HCT116 (cell line): ENCODE results near the gene P4HA1. TPM values are rescaled to one million over a fixed set of nuclear protein-coding genes. Genes with fewer than 3 reads are reported as not detected.

Source experiments
- ATAC-seq: fragments of 200-7000 bp; cut with Tn5 transposase; 2 replicates; pipeline ENCODE4 v1.9.1; 2020; ENCODE audit warnings: mild to moderate bottlenecking, moderate library complexity
- BruUV-seq: library from RNA; stranded (reverse); fragments of 400-500 nt; replicated peaks from 2 replicates; lab custom pipeline; 2021; lab: Mats Ljungman, UMichigan
- CTCF ChIA-PET: fragments of 300-600 bp; sonication (Branson Sonifier 250); formaldehyde crosslinking; loops from one replicate; lab custom pipeline; 2021; ENCODE audit warnings: antibody characterized with exemption; lab: Charles Lee
- POLR2A ChIA-PET: fragments of 300-600, 350-600 bp; sonication (Branson Sonifier 250); formaldehyde crosslinking; loops from one replicate; lab custom pipeline; 2021; ENCODE audit warnings: antibody characterized with exemption; lab: Charles Lee
- RAD21 ChIA-PET, 2 experiments: fragments of 300-600 bp; sonication (Branson Sonifier 250); formaldehyde crosslinking; loops; one replicate each; lab custom pipeline; 2023; ENCODE audit warnings: low total read pairs in 2 of 2; ENCODE audit not compliant: uncharacterized antibody in 2 of 2, unreplicated experiment in 2 of 2, low non-redundant PET in 1 of 2; lab: Charles Lee
- DNase-seq: peaks from one replicate; pipeline ENCODE4 v3.0.0-alpha.2; 2010; ENCODE audit warnings: low read depth, low spot score
- H2AFZ ChIP-seq: fragments of 200-600 bp; shearing (Covaris generic), sonication (generic); 2 replicates; pipeline ENCODE4 v1.6.1; 2017; ENCODE audit warnings: low read depth, mixed run types, mixed read lengths, antibody characterized with exemption, low read length; ENCODE audit not compliant: poor library complexity, severe bottlenecking
- H3K27ac ChIP-seq: 2 replicates; pipeline ENCODE4 v1.5.1; 2012; ENCODE audit warnings: low read depth, low read length
- H3K27me3 ChIP-seq: fragments of 200-600 bp; sonication (generic); 2 replicates; pipeline ENCODE4 v1.6.1; 2016; ENCODE audit warnings: mixed run types, low read length, mixed read lengths; ENCODE audit not compliant: insufficient read depth
- H3K36me3 ChIP-seq, 2 experiments: fragments of 200-500 bp in 1 of 2; fragments of 200-600 bp in 1 of 2; sonication (Bioruptor generic) in 1 of 2; sonication (generic) in 1 of 2; 2 replicates each; pipeline versions ENCODE4 v1.5.1 to v1.6.1; 2014 to 2016; ENCODE audit warnings: low read length in 2 of 2, inconsistent platforms in 1 of 2, mixed read lengths in 1 of 2, mixed run types in 1 of 2; ENCODE audit not compliant: insufficient read depth in 2 of 2, control insufficient read depth in 1 of 2
- H3K4me1 ChIP-seq, 2 experiments: fragments of 200-600 bp in 1 of 2; sonication (generic) in 1 of 2; 2 replicates each; pipeline versions ENCODE4 v1.5.1 to v1.6.1; 2012 to 2017; ENCODE audit warnings: low read length in 2 of 2, inconsistent platforms in 1 of 2, mild to moderate bottlenecking in 1 of 2, mixed read lengths in 1 of 2, mixed run types in 1 of 2, moderate library complexity in 1 of 2; ENCODE audit not compliant: insufficient read depth in 2 of 2, control insufficient read depth in 1 of 2
- H3K4me2 ChIP-seq: fragments of 200-600 bp; sonication (generic); 2 replicates; pipeline ENCODE4 v1.6.1; 2017; ENCODE audit warnings: mixed run types, low read length, mixed read lengths
- H3K4me3 ChIP-seq, 2 experiments: fragments of 200-600 bp in 1 of 2; sonication (generic) in 1 of 2; replicated peaks in 1 of 2; 2 replicates each; pipeline ENCODE4 v1.5.1; 2011 to 2016; ENCODE audit warnings: low read length in 2 of 2, control low read depth in 1 of 2, low read depth in 1 of 2, mild to moderate bottlenecking in 1 of 2, mixed read lengths in 1 of 2, mixed run types in 1 of 2
- H3K79me2 ChIP-seq: fragments of 200-600 bp; sonication (generic); 2 replicates; pipeline ENCODE4 v1.6.1; 2017; ENCODE audit warnings: mild to moderate bottlenecking, mixed run types, low read length, moderate library complexity, mixed read lengths; ENCODE audit not compliant: insufficient read depth
- H3K9ac ChIP-seq: fragments of 200-600 bp; sonication (generic); 2 replicates; pipeline ENCODE4 v1.6.1; 2016; ENCODE audit warnings: low read length, mixed read lengths
- H3K9me2 ChIP-seq: fragments of 200-600 bp; sonication (generic), shearing (Covaris generic); 2 replicates; pipeline ENCODE4 v1.6.1; 2017; ENCODE audit warnings: mixed run types, mild to moderate bottlenecking, moderate library complexity; ENCODE audit not compliant: insufficient read depth
- H3K9me3 ChIP-seq, 2 experiments: fragments of 200-500 bp in 1 of 2; fragments of 200-600 bp in 1 of 2; sonication (Bioruptor generic) in 1 of 2; sonication (generic) in 1 of 2; 2 replicates each; pipeline ENCODE4 v1.6.1; 2014 to 2017; ENCODE audit warnings: low read length in 2 of 2, mixed read lengths in 2 of 2, inconsistent platforms in 1 of 2, low read depth in 1 of 2, mild to moderate bottlenecking in 1 of 2, mixed run types in 1 of 2, moderate library complexity in 1 of 2; ENCODE audit not compliant: control insufficient read depth in 1 of 2, insufficient read depth in 1 of 2
- H4K20me1 ChIP-seq: fragments of 200-600 bp; sonication (generic), shearing (Covaris generic); 2 replicates; pipeline ENCODE4 v1.6.1; 2017; ENCODE audit warnings: mixed run types, mild to moderate bottlenecking, moderate library complexity; ENCODE audit not compliant: insufficient read depth
- CBX3 ChIP-seq: IDR thresholded peaks from 2 replicates; pipeline ENCODE4 v1.6.1; 2012; ENCODE audit warnings: low read depth
- ELF1 ChIP-seq: IDR thresholded peaks from 2 replicates; pipeline ENCODE4 v1.6.1; 2012; ENCODE audit warnings: low read depth, borderline replicate concordance
- EZH2 ChIP-seq: fragments of 200-600 bp; sonication (generic); IDR thresholded peaks from 2 replicates; pipeline ENCODE4 v1.6.1; 2017; ENCODE audit warnings: antibody characterized with exemption, mixed run types
- FOSL1 ChIP-seq: IDR thresholded peaks from 2 replicates; pipeline ENCODE4 v1.6.1; 2012; ENCODE audit warnings: low read depth
- POLR2A ChIP-seq: IDR thresholded peaks from 2 replicates; pipeline ENCODE4 v1.7.0; 2011; ENCODE audit warnings: borderline replicate concordance; ENCODE audit not compliant: insufficient read depth, insufficient read length; ENCODE audit errors: extremely low read depth
- SP1 ChIP-seq: IDR thresholded peaks from 2 replicates; pipeline ENCODE4 v1.6.1; 2012; ENCODE audit warnings: low read depth
- YY1 ChIP-seq: IDR thresholded peaks from 2 replicates; pipeline ENCODE4 v1.6.1; 2011; ENCODE audit warnings: low read length, low read depth, moderate library complexity, mild to moderate bottlenecking; ENCODE audit not compliant: insufficient replicate concordance; ENCODE audit errors: extremely low read depth
- ZFX ChIP-seq: fragments of 450-650 bp; IDR thresholded peaks from 2 replicates; pipeline ENCODE4 v1.6.1; 2017
- intact Hi-C: fragments of 100-400 bp; cut with micrococcal nuclease; formaldehyde crosslinking; loops from 2 replicates; pipeline ENCODE4 v1.10.0; 2022
- total RNA-seq: library from RNA; stranded (reverse); gene quantifications from one replicate; pipeline ENCODE4 v1.2.1, GENCODE V29; 2021; ENCODE audit not compliant: unreplicated experiment
- TF ChIP-seq, protein P1 (sequence below): IDR thresholded peaks from 2 replicates; pipeline ENCODE4 v1.6.1; 2012
- TF ChIP-seq, protein P2 (sequence below), 3 experiments: fragments of 200-600 bp in 1 of 3; sonication (generic) in 1 of 3; IDR thresholded peaks in 2 of 3; conservative IDR thresholded peaks in 1 of 3; 2 replicates each; pipeline ENCODE4 v1.5.1; 2012 to 2017; ENCODE audit warnings: low read depth in 2 of 3, low read length in 2 of 3, antibody characterized with exemption in 1 of 3, borderline replicate concordance in 1 of 3, control low read depth in 1 of 3, mild to moderate bottlenecking in 1 of 3, mixed read lengths in 1 of 3, mixed run types in 1 of 3, moderate library complexity in 1 of 3; ENCODE audit not compliant: insufficient read depth in 1 of 3
- TF ChIP-seq, protein P3 (sequence below): IDR thresholded peaks from 2 replicates; pipeline ENCODE4 v1.6.1; 2012

The P4HA1 gene
- total RNA-seq, 1 experiment from 2014 or later: 49.7 TPM

DNA sequence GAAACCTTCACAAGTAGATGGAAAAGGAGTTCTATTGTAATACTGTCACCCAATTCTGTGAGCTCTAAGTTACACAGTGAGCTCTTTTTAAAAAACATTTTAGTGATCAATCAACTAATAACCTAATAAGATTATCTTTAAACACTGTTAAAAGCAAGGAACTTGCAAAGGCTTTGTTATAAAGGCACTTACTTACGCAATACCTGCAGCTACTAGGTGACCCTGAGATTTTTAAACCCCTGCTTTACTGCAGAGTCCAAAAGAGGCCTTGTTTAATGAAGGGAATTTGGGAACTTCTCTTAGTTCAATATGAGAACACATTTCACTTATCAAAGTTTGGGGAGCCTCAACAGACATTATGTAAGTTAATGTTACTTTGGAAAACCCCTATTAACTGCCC is 53.3 kb downstream of the P4HA1 start:
- POLR2A ChIA-PET: no interaction called here
- intact Hi-C loops: no loop called here
- H3K9me2 ChIP-seq: no peaks in the 10 kb centered on the region
- no peak for TF ChIP-seq EZH2
- TF ChIP-seq, protein P1, sequence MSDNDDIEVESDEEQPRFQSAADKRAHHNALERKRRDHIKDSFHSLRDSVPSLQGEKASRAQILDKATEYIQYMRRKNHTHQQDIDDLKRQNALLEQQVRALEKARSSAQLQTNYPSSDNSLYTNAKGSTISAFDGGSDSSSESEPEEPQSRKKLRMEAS: no peak
- TF ChIP-seq, all 23 proteins: peak for 0
- Histone ChIP-seq H3K27ac (no peak overlapping the region), H4K20me1 (no peaks in the 10 kb centered on the region; the same call in 1 of the 2 replicates), H3K27me3 (no peaks in the 10 kb centered on the region), H3K36me3 (peaks cover 19 to 22% of the 10 kb centered on the region in 2 experiments; a peak in 3 of 4 replicates), H2AFZ (no peak overlapping the region), H3K79me2 (no peaks in the 10 kb centered on the region), H3K4me2 (no peak overlapping the region), H3K4me3 (no peak overlapping the region), H3K9ac (no peak overlapping the region), H3K4me1 (peaks cover 6% of the 10 kb centered on the region in 2 experiments; a peak in 2 of 4 replicates), H3K9me3 (no peaks in the 10 kb centered on the region)
- RAD21 ChIA-PET: no interaction called here
- ATAC-seq: no peak
- CTCF ChIA-PET: no interaction called here
- DNase-seq: no peak
- BruUV-seq: no TSS peak

DNA sequence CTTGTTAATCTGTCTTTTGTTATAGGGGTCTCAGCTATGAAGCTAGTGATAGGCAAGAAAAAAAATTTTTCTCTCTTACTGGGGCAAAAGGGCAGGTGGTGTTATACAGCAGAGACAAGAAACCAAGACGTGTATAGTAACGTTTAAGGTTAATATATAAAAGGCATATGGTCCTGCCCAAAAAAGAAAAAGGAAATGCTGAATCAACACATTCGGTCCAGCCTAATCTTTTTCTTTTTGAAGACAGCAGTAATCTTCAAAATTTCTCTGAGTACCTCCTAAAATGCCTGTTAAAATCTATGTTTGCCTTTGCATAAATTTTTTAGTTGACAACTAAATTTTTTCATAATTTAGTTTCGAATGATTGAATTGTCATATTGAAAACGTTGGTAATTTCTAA is 54.5 kb downstream of the P4HA1 start:
- Histone ChIP-seq H3K4me3 (no peak overlapping the region), H3K27ac (no peak overlapping the region)
- no peak for ATAC-seq
- TF ChIP-seq POLR2A (no peak), ZFX (no peak), EZH2 (no peak), ELF1 (no peak), FOSL1 (no peak), YY1 (no peak), SP1 (no peak), CBX3 (no peak)
- TF ChIP-seq, protein P2, sequence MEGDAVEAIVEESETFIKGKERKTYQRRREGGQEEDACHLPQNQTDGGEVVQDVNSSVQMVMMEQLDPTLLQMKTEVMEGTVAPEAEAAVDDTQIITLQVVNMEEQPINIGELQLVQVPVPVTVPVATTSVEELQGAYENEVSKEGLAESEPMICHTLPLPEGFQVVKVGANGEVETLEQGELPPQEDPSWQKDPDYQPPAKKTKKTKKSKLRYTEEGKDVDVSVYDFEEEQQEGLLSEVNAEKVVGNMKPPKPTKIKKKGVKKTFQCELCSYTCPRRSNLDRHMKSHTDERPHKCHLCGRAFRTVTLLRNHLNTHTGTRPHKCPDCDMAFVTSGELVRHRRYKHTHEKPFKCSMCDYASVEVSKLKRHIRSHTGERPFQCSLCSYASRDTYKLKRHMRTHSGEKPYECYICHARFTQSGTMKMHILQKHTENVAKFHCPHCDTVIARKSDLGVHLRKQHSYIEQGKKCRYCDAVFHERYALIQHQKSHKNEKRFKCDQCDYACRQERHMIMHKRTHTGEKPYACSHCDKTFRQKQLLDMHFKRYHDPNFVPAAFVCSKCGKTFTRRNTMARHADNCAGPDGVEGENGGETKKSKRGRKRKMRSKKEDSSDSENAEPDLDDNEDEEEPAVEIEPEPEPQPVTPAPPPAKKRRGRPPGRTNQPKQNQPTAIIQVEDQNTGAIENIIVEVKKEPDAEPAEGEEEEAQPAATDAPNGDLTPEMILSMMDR (IDR thresholded peaks at IDR 0.05 in 2 of 3, conservative IDR thresholded peaks at IDR 0.05 in 1 of 3; ENCODE audit: borderline replicate concordance in 1 of 3, insufficient read depth in 1 of 3, low read depth in 2 of 3, low read length in 2 of 3): no peak
- TF ChIP-seq, protein P3, sequence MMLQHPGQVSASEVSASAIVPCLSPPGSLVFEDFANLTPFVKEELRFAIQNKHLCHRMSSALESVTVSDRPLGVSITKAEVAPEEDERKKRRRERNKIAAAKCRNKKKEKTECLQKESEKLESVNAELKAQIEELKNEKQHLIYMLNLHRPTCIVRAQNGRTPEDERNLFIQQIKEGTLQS: no peak
- TF ChIP-seq, all 23 proteins: peak for 0
- no peaks in the 10 kb centered on the region for H3K27me3 ChIP-seq
- H2AFZ ChIP-seq: no peak overlapping the region
- ChIA-PET POLR2A (no interaction called here), CTCF (no interaction called here), RAD21 (no interaction called here)
- no peaks in the 10 kb centered on the region for H3K9me2 ChIP-seq
- H3K36me3 ChIP-seq: peaks cover 17 to 22% of the 10 kb centered on the region in 2 experiments; a peak in 3 of 4 replicates
- peaks cover 6% of the 10 kb centered on the region in 2 experiments; a peak in 2 of 4 replicates for H3K4me1 ChIP-seq
- H3K79me2 ChIP-seq: no peaks in the 10 kb centered on the region
- H3K9me3 ChIP-seq: no peaks in the 10 kb centered on the region
- no peaks in the 10 kb centered on the region; the same call in 1 of the 2 replicates for H4K20me1 ChIP-seq
- H3K9ac ChIP-seq: no peak overlapping the region
- BruUV-seq: no TSS peak
- no peak for DNase-seq
- intact Hi-C loops: no loop called here
- H3K4me2 ChIP-seq: no peak overlapping the region
